ENCODE results near the gene ATP6V0A1.

DNA sequence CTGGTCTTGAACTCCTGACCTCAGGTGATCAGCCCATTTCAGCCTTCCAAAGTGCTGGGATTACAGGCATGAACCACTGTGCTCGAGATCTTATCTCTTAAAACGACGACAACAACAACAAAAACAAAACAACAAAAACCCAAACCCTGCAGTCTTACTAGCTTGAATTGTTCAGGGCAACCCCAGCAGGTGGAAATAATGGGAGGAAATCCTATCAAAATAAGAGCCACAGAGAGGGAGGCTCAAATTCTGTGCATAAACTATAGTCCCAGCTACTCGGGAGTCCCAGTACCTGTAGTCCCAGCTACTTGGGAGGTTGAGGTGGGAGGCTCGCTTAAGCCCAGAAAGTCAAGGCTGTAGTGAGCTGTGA lies 16.5 kb upstream of the ATP6V0A1 start:
- no peak for TF ChIP-seq ZC3H10 (CRISPR knock-in tag; IDR thresholded peaks at IDR 0.05)
- no peak for TF ChIP-seq ZFP3 (CRISPR knock-in tag; IDR thresholded peaks at IDR 0.05)
- TF ChIP-seq, protein P1, sequence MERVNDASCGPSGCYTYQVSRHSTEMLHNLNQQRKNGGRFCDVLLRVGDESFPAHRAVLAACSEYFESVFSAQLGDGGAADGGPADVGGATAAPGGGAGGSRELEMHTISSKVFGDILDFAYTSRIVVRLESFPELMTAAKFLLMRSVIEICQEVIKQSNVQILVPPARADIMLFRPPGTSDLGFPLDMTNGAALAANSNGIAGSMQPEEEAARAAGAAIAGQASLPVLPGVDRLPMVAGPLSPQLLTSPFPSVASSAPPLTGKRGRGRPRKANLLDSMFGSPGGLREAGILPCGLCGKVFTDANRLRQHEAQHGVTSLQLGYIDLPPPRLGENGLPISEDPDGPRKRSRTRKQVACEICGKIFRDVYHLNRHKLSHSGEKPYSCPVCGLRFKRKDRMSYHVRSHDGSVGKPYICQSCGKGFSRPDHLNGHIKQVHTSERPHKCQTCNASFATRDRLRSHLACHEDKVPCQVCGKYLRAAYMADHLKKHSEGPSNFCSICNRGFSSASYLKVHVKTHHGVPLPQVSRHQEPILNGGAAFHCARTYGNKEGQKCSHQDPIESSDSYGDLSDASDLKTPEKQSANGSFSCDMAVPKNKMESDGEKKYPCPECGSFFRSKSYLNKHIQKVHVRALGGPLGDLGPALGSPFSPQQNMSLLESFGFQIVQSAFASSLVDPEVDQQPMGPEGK (CRISPR knock-in tag; IDR thresholded peaks at IDR 0.05; ENCODE audit: borderline replicate concordance): no peak
- no peak for TF ChIP-seq ISL1 (CRISPR knock-in tag; IDR thresholded peaks at IDR 0.05)
- TF ChIP-seq, protein P2, sequence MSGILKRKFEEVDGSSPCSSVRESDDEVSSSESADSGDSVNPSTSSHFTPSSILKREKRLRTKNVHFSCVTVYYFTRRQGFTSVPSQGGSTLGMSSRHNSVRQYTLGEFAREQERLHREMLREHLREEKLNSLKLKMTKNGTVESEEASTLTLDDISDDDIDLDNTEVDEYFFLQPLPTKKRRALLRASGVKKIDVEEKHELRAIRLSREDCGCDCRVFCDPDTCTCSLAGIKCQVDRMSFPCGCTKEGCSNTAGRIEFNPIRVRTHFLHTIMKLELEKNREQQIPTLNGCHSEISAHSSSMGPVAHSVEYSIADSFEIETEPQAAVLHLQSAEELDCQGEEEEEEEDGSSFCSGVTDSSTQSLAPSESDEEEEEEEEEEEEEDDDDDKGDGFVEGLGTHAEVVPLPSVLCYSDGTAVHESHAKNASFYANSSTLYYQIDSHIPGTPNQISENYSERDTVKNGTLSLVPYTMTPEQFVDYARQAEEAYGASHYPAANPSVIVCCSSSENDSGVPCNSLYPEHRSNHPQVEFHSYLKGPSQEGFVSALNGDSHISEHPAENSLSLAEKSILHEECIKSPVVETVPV (CRISPR knock-in tag; IDR thresholded peaks at IDR 0.05): no peak
- TF ChIP-seq ZNF70 (CRISPR knock-in tag; IDR thresholded peaks at IDR 0.05): no peak
- TF ChIP-seq, protein P3, sequence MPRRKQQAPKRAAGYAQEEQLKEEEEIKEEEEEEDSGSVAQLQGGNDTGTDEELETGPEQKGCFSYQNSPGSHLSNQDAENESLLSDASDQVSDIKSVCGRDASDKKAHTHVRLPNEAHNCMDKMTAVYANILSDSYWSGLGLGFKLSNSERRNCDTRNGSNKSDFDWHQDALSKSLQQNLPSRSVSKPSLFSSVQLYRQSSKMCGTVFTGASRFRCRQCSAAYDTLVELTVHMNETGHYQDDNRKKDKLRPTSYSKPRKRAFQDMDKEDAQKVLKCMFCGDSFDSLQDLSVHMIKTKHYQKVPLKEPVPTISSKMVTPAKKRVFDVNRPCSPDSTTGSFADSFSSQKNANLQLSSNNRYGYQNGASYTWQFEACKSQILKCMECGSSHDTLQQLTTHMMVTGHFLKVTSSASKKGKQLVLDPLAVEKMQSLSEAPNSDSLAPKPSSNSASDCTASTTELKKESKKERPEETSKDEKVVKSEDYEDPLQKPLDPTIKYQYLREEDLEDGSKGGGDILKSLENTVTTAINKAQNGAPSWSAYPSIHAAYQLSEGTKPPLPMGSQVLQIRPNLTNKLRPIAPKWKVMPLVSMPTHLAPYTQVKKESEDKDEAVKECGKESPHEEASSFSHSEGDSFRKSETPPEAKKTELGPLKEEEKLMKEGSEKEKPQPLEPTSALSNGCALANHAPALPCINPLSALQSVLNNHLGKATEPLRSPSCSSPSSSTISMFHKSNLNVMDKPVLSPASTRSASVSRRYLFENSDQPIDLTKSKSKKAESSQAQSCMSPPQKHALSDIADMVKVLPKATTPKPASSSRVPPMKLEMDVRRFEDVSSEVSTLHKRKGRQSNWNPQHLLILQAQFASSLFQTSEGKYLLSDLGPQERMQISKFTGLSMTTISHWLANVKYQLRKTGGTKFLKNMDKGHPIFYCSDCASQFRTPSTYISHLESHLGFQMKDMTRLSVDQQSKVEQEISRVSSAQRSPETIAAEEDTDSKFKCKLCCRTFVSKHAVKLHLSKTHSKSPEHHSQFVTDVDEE (CRISPR knock-in tag; IDR thresholded peaks at IDR 0.05): no peak
- TF ChIP-seq, protein P4, sequence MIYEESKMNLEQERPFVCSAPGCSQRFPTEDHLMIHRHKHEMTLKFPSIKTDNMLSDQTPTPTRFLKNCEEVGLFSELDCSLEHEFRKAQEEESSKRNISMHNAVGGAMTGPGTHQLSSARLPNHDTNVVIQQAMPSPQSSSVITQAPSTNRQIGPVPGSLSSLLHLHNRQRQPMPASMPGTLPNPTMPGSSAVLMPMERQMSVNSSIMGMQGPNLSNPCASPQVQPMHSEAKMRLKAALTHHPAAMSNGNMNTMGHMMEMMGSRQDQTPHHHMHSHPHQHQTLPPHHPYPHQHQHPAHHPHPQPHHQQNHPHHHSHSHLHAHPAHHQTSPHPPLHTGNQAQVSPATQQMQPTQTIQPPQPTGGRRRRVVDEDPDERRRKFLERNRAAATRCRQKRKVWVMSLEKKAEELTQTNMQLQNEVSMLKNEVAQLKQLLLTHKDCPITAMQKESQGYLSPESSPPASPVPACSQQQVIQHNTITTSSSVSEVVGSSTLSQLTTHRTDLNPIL (CRISPR knock-in tag; IDR thresholded peaks at IDR 0.05; ENCODE audit: low read depth): no peak
- no peak for TF ChIP-seq BACH2 (CRISPR knock-in tag; IDR thresholded peaks at IDR 0.05; ENCODE audit: borderline replicate concordance)
- no peak for TF ChIP-seq CSDC2 (CRISPR knock-in tag; IDR thresholded peaks at IDR 0.05)
- TF ChIP-seq, protein P5, sequence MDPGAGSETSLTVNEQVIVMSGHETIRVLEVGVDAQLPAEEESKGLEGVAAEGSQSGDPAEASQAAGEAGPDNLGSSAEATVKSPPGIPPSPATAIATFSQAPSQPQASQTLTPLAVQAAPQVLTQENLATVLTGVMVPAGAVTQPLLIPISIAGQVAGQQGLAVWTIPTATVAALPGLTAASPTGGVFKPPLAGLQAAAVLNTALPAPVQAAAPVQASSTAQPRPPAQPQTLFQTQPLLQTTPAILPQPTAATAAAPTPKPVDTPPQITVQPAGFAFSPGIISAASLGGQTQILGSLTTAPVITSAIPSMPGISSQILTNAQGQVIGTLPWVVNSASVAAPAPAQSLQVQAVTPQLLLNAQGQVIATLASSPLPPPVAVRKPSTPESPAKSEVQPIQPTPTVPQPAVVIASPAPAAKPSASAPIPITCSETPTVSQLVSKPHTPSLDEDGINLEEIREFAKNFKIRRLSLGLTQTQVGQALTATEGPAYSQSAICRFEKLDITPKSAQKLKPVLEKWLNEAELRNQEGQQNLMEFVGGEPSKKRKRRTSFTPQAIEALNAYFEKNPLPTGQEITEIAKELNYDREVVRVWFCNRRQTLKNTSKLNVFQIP (CRISPR knock-in tag; IDR thresholded peaks at IDR 0.05; ENCODE audit: borderline replicate concordance, low read depth): no peak
- TF ChIP-seq ZNF8 (CRISPR knock-in tag; IDR thresholded peaks at IDR 0.05): no peak
- TF ChIP-seq ARNTL (CRISPR knock-in tag; IDR thresholded peaks at IDR 0.05; ENCODE audit: borderline replicate concordance, low read depth): no peak
- TF ChIP-seq TCF4 (CRISPR knock-in tag; IDR thresholded peaks at IDR 0.05; ENCODE audit: borderline replicate concordance): no peak

Data from SK-N-SH treated with all-trans-retinoic acid at 6 μM for 48 hours (cell line).